HG03097 (cell line): ENCODE measurements around the gene MED7.
A peak's percentile ranks its signal among the peaks of the same experiment; 100 is the strongest.
"Not testable (repeated sequence)": the region's sequence is repeated elsewhere in the genome, so short reads cannot be mapped to it uniquely, and the experiment has no call there.

Experiments
- ATAC-seq: cut with Tn5 transposase; IDR thresholded peaks from one replicate; pipeline ENCODE4 v1.9.1; 2021; ENCODE audit not compliant: unreplicated experiment, low FRiP score

Gene MED7, protein sequence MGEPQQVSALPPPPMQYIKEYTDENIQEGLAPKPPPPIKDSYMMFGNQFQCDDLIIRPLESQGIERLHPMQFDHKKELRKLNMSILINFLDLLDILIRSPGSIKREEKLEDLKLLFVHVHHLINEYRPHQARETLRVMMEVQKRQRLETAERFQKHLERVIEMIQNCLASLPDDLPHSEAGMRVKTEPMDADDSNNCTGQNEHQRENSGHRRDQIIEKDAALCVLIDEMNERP

DNA sequence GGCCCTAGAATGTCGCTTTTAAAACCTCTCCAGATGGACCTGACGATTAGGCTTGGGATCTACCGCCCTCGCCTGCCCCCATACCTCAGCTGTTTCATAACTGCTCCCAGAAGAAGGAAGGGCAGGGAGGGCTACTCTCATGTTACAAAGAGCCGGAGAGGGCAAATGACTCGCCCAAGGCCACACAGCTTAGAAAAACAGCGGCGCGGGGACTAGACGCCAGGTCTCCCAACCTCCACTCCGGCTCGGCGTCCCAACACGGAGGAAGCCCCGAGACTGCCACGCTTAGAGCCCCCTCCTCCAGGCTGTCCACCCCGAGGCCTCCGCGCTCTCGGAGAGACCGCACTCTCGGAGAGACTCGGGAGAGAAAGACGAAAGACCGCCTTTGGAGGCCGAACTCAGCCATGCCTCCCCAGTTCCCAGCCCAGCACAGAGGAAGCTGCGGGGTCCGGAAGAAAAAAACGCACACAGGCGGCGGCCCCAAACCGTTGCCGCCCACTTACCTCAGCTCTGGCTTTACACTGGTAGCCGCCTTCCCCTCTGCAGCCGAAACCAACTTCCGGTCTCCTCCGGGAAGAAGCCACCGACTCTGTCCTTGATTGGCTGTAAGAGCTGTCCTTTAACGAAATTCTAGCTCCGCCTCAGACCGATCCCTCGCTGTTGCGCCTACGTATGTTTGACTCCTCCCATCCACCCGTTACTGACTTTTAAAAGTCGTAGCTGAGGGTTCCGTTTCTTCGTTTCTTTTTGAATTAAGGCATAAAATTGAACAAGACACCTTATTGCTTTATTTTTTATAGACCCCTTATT is at the start of gene MED7:
Gene MED7, minus strand, starts transcription at position 549 of the 810 bp plus-strand sequence. CDS start 3,434 bp downstream, outside the sequence.
- ATAC-seq, result peak; percentile 100

DNA sequence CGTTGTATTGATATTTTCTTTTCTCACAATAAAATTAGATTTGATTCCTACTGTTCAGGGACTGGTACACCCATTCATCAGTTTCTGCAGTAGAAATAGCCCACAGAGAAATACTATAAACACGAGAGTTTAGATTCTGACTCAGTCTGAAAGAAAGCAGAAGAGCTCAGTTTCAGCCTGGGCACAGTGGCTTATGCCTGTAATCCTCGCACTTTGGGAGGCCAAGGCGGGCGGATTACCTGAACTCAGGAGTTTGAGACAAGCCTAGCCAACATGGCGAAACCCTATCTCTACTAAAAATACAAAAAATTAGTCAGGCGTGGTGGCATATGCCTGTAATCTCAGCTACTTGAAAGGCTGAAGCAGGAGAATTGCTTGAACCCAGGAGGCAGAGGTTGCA is 46.6 kb upstream of the MED7 start:
- no peak for ATAC-seq

DNA sequence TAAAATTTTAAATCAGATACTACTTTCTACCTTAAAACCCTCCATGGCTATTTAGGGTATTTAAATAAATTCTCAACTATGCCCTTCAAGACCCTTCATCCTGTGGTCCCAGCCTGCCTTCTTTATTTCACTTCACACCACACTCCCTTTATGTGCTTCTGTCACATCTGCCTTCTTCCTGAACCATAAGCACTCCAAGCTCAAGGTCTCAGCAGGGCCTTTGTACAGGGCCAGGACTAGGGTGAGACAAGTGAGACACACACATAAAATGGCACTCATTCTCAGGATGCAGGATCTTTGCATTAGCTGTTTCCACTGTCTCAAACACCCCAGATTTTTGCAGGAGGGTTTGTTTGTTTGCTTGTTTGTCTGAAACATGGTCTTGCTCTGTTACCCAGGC is 45.6 kb upstream of the MED7 start:
- no peak for ATAC-seq

DNA sequence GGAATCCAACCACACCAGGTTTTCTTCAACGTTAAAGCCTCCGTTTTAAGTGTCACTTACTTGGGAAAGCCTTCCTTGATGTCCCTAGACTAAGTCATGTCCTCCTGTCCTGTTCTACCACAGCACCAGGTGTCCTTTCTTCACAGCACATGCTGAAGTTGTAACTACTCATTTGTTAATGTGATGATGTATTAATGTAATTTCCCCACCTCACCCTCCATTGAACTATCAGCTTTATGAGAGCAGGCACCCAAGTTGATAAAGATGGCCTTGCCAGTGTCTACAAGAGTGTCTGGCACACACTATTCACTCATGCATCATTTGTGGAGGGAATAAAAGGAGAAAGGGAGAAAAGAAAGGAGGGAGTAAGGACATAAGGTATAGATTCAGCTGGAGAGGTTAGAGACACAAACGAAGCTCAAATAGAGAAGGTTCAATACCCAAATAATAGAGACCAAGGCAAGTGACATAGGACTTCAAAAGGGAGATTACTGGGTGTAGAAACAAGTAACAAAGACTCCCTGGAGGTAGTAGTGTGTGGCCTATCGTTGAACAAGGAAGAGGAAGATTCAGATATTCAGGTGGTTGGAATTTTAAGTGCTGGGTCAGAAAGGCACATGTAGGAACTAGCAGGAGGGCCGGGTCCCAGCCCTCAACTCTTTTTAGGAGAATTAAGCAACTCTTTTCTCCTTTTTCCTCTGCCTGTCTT is 44.5 kb upstream of the MED7 start:
- no peak for ATAC-seq

DNA sequence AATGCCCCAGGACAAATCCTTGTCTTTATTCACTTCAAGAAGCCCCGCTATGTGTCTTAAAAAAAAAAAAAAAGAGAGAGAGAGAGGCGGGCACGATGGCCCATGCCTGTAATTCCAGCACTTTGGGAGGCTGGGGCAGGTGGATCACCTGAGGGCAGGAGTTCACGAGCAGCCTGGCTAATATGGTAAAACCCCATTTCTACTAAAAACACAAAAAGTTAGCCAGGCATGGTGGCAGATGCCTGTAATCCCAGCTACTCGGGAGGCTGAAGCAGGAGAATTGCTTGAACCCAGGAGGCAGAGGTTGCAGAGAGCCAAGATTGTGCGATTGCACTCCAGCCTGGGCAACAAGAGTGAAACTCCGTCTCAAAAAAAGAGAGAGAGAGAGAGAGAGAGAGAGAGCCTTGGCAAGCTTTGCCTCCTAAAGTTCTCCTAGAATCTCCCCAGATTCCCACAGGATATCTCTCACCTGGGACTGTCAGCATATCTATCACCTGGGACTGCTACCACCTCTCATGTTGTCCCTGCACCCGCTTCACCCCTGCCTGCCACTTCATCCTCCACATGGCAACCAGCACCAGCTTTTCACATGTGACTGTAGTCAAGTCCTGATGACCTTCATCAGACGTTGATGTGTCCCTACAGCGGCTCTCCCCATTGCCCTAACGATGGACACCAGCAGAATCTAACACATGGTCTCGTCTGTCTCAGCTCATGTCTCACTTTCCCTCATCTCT is 43.8 kb upstream of the MED7 start:
- ATAC-seq, result no peak

DNA sequence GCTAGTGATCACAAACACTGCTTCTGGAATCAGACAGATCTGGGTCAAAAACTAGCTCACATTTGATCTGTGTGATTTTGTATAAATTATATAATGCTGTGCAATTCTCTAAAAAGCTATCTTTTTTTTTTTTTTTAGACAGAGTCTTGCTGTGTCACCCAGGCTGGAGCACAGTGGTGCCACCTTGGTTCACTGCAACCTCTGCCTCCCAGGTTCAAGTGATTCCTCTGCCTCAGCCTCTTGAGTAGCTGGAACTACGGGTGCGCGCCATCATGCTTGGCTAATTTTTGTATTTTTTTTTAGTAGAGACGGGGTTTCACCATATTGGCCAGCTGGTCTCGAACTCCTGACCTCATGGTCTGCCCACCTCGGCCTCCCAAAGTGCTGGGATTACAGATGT is 42.5 kb upstream of the MED7 start:
- ATAC-seq, result not testable (repeated sequence)

DNA sequence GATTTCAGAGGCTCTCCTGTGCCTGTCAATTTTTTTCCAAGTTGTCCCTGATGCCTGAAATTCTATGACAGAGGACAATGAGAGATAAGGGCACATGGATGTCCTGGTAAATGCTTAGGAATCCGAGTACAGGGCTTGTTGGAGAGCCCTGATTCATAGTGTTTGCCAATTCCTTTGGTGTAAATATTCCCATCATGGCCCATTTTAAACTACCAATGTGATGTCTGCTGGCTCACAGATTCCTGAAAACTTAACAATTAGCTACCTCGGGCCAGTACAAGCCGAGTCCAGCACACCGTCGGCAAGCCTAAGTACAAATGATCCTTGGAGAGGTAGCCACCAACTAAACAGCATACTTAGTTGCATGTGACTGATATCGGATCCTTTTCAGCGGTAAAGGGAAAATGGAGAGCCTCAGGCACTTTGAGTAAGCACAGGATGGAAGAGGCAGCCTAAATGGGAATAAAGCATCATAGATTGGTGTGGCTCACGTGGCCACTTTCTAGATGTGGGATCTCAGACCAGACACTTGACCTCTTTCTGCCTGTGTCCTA is 41.5 kb upstream of the MED7 start:
- ATAC-seq, result no peak

DNA sequence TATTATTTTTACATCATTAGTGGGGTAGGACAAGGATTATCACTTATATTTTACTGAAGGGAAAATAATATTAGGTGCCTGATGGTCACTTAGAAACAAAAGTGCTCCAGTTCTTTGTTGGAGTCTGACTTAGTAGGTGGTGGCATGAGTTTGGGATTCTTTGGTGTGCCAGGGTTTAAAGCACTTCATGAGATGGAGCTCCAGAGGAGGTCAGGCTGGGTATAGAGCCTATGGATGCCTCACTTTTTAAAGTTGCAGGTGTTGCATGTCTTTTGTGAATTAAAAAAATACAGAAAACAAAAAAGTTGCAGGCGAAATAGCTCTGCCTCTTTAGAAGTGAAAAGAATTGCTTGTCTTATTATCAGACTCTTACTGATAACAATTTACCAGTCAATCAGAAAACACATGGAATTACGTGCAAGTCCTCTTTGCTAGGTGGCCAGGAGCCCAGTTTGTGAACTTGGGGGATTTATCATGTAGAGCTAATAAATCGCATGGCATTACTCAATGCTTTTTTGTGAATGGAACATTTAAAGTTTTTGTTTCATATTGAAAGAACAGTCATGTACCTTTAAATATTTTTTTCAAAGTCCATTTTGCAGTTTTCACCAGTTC is 39.6 kb upstream of the MED7 start:
- no peak for ATAC-seq

DNA sequence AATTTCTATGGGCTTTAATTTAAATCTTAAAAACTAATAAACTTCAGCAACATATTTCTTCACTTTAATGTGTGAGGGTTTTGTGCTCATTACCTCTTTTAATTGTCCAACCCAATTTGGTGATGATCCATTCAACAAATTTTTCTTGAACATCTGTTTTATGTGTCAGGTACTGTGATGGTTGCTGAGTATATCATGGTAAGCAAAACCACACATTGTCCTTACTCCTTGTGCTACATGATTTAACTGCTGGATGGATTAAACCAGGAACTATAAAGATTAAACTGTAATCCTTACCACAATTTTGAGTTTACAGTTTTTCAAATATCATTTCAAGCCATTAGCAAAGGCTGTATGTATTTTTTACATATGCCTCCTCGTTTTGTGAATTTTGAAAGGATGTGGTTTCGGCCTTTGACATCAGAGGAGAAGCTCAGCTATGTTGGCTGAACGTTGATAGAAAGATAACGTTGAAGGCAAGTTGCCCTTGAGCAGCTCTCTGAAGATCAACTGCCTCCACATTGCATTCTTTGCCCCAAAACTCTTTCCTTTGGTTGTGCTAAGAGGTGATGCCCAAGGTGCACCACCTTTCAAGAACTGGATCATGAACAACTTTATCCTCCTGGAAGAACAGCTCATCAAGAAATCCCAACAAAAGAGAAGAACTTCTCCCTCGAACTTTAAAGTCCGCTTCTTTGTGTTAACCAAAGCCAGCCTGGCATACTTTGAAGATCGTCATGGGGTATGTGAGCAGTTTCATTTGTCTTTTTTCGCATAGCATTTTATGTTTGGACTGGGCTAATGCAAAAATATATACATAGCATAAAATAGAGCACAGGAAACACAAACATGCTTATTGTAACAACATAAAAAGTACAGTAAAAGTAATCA is 38.0 kb upstream of the MED7 start, which contains the start of gene ITK:
Gene ITK, plus strand, starts transcription at position 467 of the 891 bp plus-strand sequence. Its CDS starts 138 bp downstream, at position 605.
- no peak for ATAC-seq

DNA sequence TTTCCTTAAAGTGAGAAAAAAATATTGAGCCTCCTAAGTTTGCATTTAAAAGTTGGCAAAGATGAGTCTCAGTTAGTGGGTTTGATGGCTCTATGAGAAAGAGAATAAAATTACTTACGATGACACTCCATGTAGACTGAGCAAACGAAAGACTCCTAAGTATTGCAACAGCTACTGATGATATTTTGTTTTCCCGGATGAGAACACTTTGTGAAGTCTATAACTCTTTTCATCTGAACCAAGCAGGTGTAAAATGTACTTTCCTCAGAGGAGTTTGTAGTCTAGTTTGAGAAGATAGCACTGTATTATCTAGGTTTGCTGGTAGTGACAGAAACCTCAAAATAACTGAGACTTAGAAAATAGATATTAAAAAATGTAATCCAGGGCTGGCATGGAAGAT is 36.3 kb upstream of the MED7 start:
- ATAC-seq, result no peak

DNA sequence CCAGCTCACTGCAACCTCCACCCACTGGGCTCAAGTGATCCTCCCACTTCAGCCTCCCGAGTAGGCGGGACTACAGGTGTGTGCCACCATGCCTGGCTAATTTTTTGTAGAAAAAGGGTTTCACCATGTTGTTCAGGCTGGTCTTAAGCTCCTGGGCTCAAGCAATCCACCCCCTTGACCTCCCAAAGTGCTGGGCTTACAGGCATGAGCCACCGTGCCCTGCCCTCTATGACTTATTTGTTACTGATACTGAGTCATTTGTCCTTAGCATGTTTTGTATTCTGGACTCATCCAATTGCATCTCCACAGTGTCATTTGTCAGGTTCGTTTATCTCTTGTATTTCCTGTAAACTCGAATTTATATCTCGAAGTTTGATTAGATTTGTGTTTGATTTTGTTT is 35.3 kb upstream of the MED7 start:
- no peak for ATAC-seq

DNA sequence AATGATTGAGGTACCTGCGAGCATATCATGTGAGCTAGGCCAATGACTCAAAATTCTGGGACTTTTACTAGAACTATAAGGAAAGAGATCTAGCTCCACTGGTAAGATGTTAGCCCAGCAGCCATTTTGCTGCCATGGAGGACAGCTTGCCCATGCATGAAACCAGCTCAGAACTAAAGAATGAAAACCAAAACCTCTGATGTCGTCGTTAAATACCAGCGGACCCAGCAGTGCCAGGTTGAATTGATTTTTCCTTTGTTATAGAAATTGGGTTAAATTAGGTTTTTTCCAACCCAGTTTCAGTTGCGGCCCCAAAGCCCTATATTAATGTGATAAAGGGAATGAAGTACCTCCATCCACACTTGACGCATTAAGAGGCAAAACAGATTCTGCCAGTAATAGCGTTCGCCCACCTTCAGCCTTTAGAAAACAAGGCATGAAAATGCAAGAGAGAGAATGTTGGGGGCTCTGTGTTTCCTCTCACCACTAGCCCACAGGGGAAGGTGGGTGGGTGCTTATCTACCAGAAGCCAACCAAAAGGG is 32.5 kb upstream of the MED7 start:
- no peak for ATAC-seq

DNA sequence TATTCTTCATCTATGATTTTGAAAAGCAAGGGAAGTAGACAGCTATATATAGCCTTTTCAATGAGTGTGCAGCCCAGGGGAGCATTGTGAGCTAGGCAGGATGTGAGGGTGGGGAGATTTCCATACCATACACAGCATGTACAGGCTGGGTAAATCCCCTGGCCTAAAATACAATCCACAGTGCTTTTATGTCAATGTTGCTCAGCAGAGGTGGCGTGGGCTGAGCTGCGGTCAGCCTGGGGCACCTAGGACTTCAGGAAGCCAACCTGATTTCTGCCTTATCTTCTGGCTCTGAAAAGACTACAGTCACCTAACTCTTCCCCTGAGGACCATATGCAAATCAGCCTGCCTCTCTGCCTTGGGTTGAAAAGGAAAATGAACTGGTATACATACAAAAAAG is 29.7 kb upstream of the MED7 start:
- ATAC-seq, result peak; percentile 99

DNA sequence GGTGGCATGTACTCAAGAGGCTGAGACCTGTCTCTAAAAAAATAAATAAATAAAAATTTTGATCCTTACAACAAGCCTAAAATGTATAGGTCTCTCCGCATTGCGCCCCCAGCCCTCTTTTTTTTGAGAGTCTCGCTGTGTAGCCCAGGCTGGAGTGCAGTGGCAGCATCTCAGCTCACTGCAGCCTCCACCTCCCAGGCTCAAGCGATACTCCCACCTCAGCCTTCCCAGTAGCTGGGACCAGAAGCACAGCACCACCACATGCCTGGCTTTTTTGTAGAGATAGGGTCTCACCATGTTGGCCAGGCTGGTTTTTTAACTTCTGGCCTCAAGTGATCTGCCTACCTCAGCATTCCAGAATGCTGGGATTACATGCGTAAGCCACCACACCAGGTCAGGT is 25.6 kb upstream of the MED7 start:
- ATAC-seq, result no peak

DNA sequence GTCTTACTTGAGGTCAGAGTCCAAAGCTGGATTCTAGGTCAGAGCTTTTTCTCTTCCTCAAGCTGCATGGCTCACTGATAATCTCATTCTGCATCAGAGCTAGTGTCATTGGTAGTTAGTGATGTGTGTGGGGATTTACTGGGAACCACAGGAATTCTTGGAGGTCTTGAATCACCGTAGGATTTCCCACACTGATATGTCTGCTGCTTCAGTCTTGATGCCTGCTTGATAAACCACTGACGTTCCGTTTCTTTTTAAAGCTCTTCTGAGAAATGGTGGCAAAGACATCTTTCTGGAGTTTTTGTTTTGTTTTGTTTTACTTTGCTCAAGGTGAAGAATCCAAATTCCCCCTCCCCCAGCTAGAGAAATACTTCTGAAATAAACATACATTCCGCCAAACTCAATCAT is 24.6 kb upstream of the MED7 start:
- ATAC-seq, result no peak

DNA sequence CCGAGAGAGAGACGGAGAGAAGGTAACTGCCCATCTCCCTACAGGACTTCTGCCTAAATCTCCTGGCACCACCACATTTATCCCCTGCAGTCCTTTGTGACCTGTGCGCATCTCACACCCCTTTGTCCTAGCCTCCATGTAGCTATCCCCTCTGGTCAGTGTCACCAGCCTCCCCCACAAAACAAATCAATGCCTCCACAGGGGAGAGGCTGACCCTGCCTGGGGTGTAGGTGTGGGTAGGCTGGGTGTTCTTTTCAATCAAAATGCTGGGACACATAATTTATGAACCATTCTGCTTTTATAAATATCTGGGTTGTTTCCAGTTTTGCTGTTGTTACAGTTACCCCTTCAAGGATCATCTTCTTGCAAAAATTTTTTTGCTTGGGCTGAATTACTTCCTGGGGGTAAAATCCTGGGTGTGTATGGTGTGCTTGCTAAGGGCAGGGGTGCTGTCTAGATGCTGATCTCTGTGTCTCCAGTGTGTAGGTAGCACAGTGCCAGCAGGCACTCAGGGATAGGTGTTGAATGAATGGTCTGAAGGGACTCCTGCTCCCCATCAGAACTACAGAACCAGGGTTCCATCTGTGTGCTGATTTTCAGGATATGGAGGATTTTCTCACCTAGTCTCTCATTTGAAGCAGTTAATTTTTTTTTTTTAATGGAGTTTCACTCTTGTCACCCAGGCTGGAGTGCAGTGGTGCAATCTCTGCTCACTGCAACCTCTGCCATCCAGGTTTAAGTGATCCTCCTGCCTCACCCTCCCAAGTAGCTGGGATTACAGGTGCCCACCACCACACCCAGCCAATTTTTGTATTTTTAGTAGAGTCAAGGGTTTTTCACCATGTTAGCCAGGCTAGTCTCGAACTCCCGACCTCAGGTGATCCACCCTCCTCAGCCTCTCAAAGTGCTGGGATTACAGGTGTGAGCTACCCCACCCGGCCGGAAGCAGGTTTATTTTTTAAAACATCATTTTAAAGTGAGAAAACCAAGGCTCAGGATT is 23.8 kb upstream of the MED7 start, which contains the start of gene GARIN3:
Gene GARIN3, minus strand, starts transcription at position 51 of the 1,000 bp plus-strand sequence. CDS start 96 bp downstream, outside the sequence.
- no peak for ATAC-seq

DNA sequence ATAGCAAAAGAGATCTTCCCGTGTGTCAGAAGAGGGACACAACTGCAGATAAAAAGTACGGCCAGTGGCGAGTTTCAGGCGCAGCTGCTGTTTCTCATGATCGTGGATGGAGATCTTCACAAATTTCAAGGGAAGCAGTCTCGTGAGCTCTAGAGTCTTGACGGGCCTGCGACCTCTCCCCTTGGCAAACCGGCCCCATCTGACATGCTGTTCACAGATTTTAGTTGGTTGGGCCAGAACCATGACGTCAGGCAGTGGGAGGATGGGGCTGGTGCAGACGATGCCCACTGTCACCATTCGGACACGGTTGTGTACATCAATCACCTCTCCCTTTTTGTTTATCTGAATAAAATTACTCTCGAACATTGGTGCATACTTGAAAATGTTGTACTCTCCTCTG is 23.0 kb upstream of the MED7 start:
- no peak for ATAC-seq
